Erythroblast (primary cell): ENCODE data around the gene CHST3.

Experiments used
- GATA1 ChIP-seq: IDR thresholded peaks from 2 replicates; pipeline ENCODE4 v1.6.1; 2011; ENCODE audit warnings: low read depth, mild to moderate bottlenecking, control low read depth, low read length, moderate library complexity
- POLR2A ChIP-seq: IDR thresholded peaks from 2 replicates; pipeline ENCODE4 v1.6.1; 2011; ENCODE audit warnings: mild to moderate bottlenecking, low read length

DNA sequence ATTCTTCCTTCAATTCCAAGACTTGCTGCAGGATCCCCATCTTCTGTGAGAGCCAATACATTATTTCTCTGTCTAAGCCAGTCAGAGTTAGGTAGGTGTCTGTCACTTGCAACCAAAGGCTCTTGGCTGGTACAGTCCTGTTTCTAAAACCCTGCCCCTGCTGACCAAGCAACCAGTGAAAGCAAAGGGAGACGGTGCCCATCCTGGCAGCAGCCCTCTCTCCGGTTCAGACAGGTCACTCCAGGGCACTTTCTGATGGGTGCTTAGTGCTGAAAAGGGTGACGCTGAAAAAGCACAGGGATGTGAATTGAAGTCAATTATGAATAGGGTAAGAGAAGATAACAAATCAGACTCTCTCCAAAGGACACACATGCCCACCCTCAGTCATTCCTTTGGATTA is 86.7 kb downstream of the CHST3 start:
- TF ChIP-seq POLR2A (no peak), GATA1 (no peak)
